Measurements from ENCODE around the gene NEURL1B.

The NEURL1B gene

DNA sequence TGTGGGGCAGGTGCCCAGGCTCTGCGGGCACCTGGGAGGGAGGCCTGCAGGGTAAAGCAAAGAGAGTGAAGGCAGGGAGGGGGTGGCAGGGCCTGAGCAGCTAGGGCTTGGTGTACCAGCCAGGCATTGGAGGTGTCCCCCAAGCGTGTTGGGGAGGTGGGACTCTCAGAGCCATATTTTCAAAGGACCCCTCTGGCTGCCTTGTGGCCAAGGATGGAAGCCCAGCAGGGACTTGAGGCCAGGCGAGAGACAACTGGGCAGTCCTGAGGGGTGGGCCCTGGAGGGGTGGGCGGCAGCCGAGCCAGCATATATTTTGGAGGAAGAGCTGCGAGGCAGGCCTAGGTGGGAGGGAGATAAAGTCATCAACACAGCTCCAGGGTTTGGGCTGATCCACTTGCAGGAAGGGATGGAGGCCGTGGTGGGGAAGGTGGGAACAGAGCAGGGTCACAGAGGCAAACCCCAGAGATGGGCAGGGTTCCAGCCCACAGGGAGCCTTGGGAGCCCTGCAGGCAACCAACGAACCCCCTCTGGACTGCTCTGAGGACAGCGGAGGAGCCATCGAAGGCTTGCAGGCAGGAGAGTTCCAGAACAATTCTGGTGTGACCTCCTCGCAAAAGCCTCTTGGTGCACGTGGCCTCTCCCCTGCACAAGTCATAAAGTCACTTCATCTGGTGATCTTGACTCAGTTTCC, 94.2 kb downstream of the NEURL1B start:
- DNase-seq, result no peak

DNA sequence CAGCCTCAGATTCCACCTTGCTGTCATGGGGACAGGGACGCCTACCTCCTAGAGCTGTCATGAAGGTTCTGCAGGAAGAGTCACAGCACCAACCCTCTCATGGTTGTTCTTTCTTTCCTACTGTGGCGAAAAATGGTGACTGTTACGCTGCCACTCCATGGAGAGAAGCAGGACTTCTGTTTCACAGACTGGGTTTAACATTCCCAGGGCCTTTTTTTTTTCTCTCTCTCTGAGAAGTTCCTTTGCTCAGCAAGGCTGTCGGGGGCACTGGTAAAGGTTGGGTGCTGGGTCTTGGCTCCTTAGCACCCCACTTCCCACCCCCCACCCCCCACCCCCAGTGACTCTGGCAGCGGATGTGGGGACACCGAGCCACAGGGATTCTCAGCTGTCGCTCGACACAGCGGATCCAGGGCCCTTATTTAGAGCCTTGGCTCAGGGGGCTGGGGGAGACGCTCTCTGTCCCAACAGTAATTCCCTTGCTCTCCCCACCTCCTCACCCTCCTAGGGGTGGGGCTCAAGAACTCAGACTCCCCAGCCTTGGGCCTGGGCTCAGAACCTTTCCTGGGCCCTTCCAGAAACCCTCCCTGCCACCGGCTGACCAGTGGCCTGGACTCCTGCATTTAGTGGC, 95.6 kb downstream of the NEURL1B start:
- DNase-seq, result no peak

DNA sequence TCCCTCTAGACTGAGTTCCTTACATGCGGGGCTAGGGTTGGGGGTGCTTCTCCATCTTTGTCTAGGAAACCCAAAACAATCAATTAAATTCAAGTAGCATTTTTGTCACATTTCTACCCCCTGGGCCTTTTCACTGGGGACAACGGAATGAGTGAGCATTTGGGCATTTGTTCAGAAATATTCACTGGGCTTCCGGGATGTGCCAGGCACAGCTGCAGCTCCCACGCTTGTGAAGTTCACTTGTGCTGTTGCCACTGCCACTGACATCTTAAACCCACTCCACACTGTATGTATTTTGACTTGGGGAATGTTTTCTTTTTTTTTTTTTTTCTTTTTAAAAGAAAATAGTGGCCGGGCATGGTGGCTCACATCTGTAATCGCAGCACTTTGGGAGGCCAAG, 98.3 kb downstream of the NEURL1B start:
- DNase-seq, result no peak

DNA sequence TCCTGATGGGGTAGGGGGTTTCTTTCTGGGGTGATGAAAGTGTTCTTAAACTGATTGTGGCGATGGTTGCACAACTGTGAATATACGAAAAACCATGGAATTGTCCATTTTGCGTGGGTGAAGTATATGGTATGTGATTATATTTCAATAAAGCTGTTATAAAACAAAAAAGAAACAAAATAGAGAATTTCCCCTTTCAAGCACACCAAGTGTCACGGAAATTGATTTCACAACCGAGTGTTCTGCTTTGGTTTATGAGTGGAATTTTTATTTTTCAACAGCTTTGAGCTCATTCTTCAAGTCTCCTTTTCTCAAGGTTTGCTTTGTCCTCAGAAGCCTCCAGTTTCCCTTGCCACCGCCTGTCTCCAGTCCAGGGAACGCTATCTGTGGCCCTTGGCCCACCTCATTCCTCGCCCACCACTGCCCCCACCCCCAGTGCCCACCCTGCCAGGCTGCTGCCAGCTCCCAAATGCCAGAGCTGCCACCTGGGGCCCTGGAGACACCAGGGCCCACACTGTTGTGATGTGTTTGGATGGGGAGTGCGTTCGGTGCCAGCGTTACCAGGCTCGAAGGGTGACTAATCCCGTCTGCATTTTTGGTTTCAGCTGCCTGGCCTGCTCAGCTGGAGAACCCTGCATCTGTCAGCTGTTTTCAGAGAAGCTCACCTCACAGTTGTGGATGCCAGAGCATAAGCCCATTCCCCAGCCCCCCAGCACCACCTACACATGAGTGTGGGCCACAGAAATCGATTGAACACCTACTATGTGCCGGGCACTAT, 99.6 kb downstream of the NEURL1B start:
- DNase-seq, result no peak
